Raji (cell line): Measurements from ENCODE around the gene NWD2.

Source experiments
- POLR2A ChIP-seq: IDR thresholded peaks from 2 replicates; pipeline ENCODE4 v1.6.1; 2011; ENCODE audit warnings: low read depth, low read length, control low read depth; ENCODE audit not compliant: insufficient read depth

NWD2 gene, protein sequence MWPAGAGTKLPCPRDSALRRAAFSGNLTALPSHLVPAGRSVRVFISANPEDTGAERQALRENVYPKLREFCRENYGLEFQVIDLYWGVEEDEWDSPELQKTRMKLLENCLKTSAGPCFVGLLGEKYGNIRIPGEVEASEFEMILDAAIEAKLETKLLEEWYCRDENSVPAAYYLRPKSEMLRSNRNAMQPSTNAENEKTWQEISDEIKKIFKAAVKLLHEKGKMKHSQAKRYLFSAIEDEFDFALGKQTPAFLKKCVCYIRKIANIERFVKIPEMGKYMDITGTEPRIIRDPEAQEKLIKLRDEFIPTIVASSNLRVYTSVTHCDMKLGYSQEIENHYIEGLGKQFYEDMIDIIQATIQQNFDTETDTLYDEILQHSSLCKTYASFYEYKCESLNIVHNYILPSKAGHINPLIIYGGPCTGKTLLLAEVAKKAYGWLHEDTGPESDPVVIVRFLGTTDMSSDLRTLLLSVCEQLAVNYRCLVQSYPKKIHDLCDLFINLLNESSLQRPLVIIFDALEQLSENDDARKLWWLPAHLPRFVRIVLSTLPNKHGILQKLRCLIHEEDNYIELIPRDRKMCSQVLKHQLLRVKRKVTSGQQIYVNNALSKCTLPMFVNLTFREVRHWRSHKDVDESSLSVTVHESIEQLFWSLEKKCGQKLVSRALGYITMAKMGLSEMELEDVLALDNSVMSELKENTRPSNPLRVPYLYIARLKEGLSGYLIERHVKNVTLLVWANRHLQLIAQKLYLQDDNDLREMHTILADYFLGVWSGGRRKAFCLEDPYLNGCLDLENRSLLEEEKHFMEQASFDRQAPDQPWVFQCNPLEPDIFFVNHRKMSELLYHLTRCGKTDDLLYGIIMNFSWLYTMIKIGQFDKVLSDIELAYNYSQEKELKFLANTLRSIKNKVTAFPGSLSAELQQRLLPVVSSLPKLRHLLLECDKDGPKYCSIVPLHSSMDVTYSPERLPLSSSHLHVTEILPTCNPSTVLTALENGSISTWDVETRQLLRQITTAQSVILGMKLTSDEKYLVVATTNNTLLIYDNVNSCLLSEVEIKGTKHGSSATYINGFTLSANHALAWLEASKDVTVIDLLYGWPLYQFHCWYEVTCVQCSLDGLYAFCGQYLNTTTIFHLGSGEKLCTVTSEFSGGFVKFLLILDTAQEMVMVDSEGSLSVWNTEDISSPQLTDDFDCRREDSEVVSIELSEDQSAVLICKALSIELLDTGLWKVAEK (N-terminal part only)

DNA sequence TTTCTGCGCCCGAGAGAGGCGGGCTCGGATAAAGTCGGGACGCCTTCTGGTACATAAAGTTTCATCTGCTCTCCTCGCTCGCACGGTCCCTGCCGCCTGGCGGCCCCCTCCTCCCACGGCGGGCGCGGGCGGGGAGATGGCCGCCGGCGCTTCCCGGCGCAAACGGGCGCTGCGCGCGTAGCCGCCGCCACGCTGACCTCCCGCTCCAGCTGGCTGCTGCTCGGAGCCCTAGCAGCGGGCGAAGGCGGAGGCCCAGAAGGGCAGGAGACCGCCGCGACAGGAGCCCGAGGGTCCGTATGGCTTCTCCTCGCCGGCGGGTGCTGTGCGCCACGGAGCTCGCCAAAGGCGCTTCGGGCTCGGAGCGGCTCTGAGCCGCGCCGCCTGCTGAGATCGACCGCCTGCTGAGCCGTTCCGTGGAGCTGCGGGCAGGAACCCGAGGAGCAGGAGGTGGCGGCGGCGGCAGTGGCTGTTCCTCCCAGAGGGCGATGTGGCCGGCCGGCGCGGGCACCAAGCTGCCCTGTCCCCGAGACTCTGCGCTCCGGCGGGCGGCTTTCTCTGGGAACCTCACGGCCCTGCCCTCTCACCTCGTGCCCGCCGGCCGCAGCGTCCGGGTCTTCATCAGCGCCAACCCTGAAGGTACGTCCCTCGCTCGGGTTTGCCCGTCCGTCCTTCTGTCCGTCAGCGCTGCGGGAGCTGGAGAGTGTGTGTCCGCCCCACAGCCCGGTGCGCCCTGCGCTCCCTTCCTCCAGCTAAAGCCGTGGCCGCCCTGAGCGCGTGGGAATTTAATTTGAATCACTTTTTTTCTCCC is at the start of gene NWD2:
Gene NWD2 (plus strand): TSS at position 161 of the 808 bp plus-strand sequence. CDS start 325 bp downstream, at position 486.
- TF ChIP-seq POLR2A = no peak

DNA sequence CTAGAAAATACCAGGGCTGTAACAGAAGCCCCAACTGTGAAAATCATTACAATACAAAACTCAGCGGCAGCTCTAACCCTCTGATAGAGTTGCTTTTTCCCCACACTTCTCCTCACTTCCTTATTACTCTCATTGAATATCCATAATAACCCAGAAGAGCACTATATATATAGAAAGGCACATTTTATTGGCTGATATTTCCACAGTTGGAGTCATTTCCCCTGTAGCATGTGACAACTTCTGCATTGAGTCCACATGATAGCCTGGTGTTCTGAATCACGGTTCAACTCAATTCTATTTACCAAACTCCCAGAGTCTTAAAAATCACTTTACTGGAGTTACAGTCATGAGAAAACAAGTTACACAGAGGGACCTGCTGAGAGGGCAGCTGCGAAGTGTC is 46.6 kb upstream of the NWD2 start:
- TF ChIP-seq POLR2A = no peak

DNA sequence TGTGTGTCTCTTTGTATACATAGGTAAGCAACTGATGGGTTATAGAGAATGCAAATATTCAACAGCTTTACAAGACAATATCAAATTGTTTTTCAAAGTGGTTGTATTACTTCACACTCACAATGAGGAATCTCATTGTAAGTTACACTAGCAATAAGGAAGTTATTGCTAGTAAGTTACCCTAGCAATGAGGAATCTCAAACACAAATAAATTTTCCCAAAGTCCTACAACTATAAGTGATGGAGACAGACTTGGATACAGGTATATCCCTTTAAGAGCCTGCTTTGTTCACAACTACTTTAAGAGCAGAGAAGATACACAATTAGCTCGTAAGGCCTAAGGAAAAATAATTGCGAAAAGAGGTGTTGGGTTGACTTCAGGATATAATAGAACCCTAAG is 28.3 kb upstream of the NWD2 start:
- no peak for TF ChIP-seq POLR2A

GRCh38 chr4:37219242-37219641 is 25.3 kb upstream of the NWD2 start:
- TF ChIP-seq POLR2A = no peak

DNA sequence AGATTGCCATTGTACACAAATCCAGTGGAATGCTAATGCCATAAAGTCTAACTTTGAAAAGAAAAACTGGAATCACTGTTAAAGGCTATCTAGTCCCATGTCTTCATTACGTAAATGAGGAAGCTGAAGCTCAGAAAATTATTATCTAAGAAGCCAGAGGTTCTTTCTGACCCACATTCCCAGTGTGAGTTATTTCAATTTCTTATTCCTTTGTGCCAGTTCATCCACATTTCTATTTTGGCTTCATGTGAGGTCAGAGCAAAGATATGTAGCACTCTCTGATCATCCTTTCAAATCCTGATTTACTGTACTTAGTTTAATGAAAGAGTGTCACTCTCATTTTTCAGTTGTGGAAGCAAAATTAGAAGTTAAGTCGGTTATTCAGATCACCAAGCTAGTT is 24.6 kb upstream of the NWD2 start:
- no peak for TF ChIP-seq POLR2A

DNA sequence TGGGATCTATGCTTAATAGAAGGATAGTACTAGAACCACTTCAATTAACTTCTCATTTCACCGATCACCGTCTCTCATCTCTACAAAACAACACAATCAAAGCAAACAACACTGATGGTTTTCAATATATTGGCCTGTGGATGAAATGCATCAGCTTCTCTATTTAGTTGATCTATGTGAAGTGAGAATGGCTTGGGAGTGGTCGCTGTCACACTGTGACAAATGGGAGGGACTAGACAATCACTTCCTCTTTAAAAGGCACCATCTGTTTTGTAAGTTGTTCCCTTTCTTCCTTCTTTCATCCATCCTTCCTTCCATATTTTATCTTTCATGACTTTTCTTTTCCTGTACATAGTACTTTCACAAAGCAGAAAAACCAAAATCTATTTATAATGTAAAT is 23.9 kb upstream of the NWD2 start:
- TF ChIP-seq POLR2A = no peak

DNA sequence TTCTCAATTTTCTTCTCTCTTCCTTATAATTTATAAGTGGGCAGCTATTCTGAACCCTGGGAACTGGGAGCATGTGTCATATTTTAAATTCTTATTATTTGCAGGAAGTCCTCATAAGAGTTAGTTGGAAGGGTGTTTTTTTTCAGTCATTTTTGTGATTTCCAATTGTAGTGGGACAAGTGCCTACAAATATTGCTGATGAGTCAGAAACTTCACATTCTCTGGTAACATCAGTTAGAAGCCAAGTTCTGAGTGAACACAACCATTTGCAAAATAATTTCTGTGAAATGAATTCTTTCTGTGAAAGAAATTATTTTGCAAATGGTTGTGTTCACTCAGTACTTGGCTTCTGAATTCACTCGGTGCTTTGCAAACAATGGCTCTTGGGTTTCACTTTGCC is 20.8 kb upstream of the NWD2 start:
- no peak for TF ChIP-seq POLR2A

- TF ChIP-seq POLR2A = no peak
Observed at GRCh38 chr4:37224854-37225253, 19.7 kb upstream of the NWD2 start.

- no peak for TF ChIP-seq POLR2A
Observed at GRCh38 chr4:37225778-37226177, 18.8 kb upstream of the NWD2 start.

DNA sequence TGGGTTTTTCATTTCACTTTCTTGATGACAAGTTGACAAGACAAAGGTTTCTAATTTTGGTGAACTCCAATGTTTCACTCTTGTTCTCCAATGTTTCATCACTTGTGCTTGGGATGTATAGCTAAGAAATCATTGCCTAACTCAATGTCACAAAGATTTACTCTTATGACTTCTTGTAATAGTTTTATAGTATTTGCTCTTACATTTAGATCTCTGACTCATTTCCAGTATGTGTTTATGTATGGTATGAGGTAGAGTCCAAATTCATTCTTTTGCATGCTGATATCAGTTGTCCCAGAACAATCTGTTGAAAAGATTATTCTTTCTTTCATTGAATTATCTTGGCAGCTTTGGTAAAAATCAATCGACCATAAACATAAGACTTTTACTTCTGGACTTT is 12.2 kb upstream of the NWD2 start:
- no peak for TF ChIP-seq POLR2A

GRCh38 chr4:37236165-37236564 is 8.4 kb upstream of the NWD2 start:
- no peak for TF ChIP-seq POLR2A

DNA sequence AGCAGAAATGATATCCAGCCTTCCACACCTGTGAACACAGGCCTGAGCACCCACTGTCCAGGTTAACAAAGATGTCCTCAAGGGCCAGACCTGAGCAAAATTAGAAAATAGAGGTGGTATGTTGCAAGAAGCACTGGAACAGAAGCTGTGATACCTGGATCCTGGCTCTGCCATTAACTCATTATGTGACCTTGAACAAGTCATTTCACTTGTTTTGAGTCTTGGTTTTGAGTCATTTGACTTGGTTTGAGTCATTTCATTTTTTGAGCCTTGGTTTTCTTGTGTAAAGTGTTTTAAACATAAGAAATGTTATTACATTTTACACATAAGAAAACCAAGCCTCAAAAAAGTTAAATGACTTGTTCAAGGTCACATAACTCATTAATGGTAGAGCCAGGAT is 2.9 kb upstream of the NWD2 start:
- no peak for TF ChIP-seq POLR2A

DNA sequence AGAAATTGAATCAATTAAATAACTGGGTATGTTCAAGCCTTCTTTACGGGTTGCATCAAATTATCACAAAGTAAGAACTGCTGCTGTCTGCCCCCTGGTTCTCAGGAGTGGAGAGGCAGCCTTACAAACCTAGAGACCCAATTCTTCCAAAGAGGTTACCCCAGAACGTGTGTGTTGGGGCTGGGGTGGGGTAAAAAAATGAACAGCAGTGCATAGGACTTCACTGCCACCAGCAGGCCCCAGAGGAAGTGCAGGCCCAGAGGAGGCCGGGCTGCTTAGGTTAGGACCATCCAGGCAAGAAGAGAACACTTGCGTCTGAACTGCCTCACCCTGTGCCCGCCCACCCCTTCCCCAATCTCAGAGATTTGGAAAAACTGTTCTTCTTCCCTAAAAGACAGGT is 1.5 kb upstream of the NWD2 start:
- TF ChIP-seq POLR2A = no peak

DNA sequence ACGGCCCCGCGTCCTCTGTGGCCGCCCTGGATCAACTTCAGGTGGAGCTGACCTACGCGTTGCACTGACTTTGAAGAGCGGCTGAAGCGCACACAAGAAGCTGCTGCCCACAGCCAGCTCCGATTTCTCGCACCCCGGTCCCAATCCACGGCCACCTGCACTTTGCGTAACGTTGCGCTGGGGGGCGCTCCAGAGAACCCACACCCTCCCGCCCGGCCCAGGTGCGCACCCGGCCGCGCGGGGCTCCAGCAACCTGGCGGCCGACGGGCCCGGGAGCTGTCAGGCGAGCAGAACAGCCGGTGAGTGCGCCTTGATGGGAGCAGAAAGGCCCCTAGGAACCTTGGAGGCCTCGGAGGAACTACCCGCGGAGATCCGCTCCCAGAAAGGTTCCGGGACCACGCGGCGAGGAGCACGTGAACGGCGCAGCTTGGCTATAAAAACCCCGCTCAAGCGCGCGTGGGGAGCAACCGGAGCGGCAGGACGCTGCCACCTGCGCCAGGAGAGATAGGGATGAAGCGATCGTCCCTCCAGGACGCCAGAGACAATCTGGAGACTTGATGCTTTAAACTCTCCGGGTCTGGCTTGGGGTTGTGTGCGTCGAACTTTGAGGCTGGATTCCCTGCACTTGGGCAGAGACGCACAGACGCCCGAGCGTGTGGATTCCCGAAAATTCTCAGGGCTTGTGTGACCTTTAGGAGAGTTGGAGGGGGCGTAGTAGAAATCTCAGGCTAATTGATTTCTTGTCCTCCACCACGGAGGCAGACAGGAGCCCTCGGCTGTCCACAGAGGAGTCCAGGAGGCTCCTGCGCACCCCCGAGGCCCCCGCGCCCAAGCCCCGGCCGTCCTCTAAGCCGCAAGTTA is 591 bp upstream of the NWD2 start:
- no peak for TF ChIP-seq POLR2A
